LNCAP (cell line): ENCODE data around the gene OR10V1.

Experiments used
- CTCF ChIP-seq: fragments of 450-650 bp; IDR thresholded peaks from 2 replicates; pipeline ENCODE4 v1.5.1; 2017; ENCODE audit warnings: mild to moderate bottlenecking

The OR10V1 gene

GRCh38 chr11:59680287-59681154 lies 33.1 kb downstream of the OR10V1 start:
- peak; percentile 82 for TF ChIP-seq CTCF

GRCh38 chr11:59679347-59679746 lies 34.3 kb downstream of the OR10V1 start:
- TF ChIP-seq CTCF = no peak

- TF ChIP-seq CTCF = no peak
Observed at GRCh38 chr11:59678813-59679165, 34.9 kb downstream of the OR10V1 start.

GRCh38 chr11:59678118-59678812 lies 35.4 kb downstream of the OR10V1 start:
- no peak for TF ChIP-seq CTCF

- no peak for TF ChIP-seq CTCF
Observed at GRCh38 chr11:59676205-59676604, 37.4 kb downstream of the OR10V1 start.

- no peak for TF ChIP-seq CTCF
Observed at GRCh38 chr11:59674291-59674690, 39.4 kb downstream of the OR10V1 start.

GRCh38 chr11:59673291-59673690 lies 40.4 kb downstream of the OR10V1 start:
- no peak for TF ChIP-seq CTCF
